NCI-H1930 (cell line): Measurements from ENCODE around the gene C19orf53.
"Not testable (repeated sequence)": the region's sequence is repeated elsewhere in the genome, so short reads cannot be mapped to it uniquely, and the experiment has no call there.

Source experiments
- DNase-seq, 2 experiments: peaks; one replicate each; lab custom pipeline; 2025; lab: John Stamatoyannopoulos, UW

C19orf53 gene

DNA sequence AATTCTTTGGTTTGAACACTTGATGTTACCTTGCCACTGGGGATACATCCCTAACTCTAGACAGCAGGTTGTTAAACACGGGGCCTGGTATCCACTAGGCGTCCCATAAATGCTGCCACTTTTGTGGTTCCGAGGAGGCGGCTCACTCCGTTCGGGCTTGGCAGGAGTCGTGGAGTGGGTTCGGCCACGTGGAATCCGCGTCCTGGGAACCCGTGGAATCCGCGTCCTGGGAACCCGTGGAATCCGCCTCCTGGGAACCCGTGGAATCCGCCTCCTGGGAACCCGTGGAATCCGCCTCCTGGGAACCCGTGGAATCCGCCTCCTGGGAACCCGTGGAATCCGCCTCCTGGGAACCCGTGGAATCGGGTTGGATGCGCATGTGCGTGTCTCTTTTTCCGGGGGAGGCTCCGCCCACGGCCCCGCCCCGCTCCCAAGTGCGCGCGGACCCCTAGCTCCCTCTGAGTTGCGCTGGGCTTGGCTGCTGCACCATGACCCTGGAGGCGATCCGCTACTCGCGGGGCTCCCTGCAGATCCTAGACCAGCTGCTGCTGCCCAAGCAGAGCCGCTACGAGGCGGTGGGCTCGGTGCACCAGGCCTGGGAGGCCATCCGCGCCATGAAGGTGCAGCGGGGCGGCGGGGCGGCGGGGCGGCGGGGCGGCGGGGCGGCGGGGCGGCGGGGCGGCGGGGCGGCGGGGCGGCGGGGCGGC, 10.0 kb upstream of the C19orf53 start, which contains the start of gene MRI1:
Gene MRI1 (plus strand): TSS at position 422 of the 707 bp plus-strand sequence. CDS start 67 bp downstream, at position 489.
- peak; percentile 46 to 52 for DNase-seq

DNA sequence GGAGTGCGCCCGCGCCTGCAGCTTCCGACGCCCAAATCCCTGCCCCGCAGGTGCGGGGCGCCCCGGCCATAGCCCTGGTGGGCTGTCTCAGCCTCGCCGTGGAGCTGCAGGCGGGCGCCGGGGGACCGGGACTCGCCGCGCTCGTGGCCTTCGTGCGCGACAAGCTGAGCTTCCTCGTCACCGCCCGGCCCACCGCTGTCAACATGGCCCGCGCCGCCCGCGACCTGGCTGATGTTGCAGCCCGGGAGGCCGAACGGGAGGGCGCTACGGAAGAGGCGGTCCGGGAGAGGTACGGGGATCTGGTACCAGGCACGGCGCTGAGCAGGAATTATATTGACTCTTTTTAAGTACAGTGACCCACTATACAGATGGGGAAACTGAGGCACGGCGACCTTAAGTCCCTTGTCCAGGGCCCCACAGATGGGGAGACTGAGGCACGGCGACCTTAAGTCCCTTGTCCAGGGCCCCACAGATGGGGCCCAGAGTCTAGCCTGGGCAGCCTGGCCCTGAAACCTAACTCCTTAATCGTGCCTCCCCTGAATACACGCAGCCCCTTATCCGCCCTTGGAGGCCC, 9.3 kb upstream of the C19orf53 start:
- DNase-seq = no peak

DNA sequence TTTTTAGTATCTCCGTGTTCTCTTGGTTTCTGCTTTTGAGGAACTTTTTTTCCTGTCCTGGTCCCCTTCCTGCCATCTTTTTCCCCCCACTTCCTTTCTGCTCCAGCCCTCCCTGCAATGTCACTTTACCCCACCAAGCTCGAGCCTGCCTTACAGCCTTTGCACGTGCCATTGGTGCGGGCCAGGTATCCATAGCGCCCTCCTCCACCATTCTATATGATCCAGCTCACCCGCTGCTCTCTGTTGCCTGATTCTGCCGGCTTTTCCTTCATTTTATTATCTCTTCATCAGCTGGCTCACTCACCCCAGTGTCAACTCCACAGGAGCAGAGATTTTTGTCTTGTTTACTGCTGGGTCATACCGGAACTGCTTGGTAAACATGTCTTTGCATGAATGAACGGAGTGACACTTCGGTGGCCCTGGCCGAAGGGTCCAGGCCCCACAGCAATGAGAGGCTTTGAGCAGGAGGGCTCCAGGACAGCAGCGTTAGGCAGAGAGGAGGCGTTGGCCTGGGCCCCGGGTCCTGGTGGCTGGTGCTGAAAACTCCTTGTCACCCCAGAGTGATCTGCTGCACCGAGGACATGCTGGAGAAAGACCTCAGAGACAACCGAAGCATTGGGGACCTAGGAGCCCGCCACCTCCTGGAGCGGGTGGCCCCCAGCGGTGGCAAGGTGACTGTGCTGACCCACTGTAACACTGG, 8.7 kb upstream of the C19orf53 start:
- DNase-seq = no peak

DNA sequence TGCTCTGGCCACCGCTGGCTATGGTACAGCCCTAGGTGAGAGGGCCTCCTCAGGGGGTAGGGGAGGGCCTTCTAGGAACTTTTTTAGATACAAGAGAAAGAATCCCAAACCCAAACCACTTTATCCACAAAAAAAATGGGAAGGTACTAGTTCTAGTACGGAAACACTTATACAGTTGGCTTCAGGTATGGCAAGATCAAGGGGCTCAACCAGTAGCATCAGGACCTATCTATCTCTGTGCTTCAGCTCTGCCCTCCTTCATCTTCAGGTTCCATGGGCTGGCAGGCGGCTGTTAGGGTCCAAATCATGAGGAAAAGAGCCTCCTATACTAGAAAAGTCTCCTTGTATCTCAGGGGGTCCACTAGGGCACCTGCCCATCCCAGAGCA, 8.2 kb upstream of the C19orf53 start:
- no peak for DNase-seq

- DNase-seq = no peak
These were observed 5.7 kb upstream of the C19orf53 start for GRCh38 chr19:13768510-13768909.

- no peak for DNase-seq
These were observed 4.1 kb upstream of the C19orf53 start for GRCh38 chr19:13770013-13770635.

- no peak for DNase-seq
These were observed 4.1 kb downstream of the C19orf53 start for GRCh38 chr19:13778398-13778797.

GRCh38 chr19:13778847-13779246, 4.6 kb downstream of the C19orf53 start:
- no peak for DNase-seq

DNA sequence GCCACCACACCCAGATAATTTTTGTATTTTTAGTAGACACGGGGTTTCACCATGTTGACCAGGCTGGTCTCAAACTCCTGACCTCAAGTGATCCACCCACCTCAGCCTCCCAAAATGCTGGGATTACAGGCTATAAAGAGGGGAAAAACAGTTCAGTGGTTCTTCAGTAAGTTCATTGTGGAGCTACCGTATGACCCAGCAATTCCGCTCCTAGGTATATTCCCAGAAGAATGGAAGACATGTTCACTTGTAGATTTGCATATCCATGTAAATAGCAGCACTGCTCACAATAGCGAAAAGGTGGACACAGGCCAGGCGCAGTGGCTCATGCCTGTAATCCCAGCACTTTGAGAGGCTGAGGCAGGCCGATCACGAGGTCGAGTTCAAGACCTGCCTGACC, 5.5 kb downstream of the C19orf53 start:
- not testable (repeated sequence) for DNase-seq

GRCh38 chr19:13781547-13781946, 7.3 kb downstream of the C19orf53 start:
- DNase-seq = no peak

DNA sequence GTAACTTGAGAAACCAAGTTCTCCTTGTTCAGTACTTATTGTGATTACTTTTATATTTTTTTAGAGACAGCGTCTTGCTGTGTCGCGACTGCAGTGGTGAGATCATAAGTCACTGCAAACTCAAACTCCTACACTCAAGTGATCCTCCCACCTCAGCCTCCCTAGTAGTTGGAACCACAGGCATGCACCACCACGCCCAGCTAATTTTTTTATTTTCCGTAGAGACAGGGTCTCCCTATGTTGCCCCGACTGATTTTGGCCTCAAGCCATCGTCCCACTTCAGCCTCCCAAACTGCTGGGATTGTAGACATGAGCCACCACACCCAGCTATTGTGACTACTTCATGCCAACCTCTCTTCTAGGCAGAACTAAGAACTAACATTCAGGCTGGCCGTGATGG, 8.3 kb downstream of the C19orf53 start:
- no peak for DNase-seq

- no peak for DNase-seq
These were observed 9.6 kb downstream of the C19orf53 start for GRCh38 chr19:13783565-13784500.

DNA sequence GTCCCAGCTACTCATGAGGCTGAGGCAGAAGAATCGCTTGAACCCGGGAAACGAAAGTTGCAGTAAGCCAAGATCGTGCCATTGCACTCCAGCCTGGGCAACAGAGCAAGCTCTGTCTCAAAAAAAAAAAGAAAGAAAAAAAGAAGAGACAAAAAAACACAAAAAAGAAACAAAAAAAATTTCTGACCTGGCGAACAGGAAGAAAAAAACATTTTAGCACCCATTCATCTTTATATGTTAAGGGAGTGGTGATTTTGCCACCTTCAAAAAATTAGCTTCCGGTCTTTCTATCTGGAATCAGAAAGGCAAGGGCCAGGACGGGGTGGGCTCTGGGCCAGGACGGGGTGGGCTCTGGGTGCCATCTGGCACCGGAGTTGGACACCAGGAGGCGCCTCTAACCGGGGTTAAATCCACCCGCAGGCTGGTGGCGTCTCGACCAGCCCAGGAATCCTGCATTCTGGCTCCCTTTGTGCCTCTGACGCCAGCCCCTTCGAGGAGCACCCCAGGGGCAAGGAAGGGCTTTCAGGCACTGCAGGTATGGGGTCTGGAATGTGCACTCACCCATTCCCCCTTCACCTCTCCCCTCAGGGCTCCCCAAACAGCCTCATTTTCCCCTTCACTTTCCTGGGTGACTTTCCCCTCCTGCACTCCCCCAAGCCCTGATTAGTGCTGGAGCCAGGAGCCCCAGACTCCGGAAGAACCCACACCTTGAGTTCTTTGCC, 10.6 kb downstream of the C19orf53 start:
- peak in 1 of 2 experiments; percentile 13 for DNase-seq

GRCh38 chr19:13788991-13789390, 14.7 kb downstream of the C19orf53 start:
- no peak for DNase-seq

- no peak for DNase-seq
These were observed 16.1 kb downstream of the C19orf53 start for GRCh38 chr19:13790354-13790753.

- not testable (repeated sequence) for DNase-seq
These were observed 19.1 kb downstream of the C19orf53 start for GRCh38 chr19:13793317-13793716.

- no peak for DNase-seq
These were observed 20.1 kb downstream of the C19orf53 start for GRCh38 chr19:13794398-13794756.

- DNase-seq = peak; percentile 95 to 96
These were observed 20.7 kb downstream of the C19orf53 start, which contains the start of gene ZSWIM4 for GRCh38 chr19:13794757-13795589. ZSWIM4 (plus strand) TSS chr19:13795443; CDS start chr19:13795649, 206 bp downstream.

GRCh38 chr19:13795595-13796300, 21.5 kb downstream of the C19orf53 start:
- no peak for DNase-seq
